ENCODE data around the gene ZNF362. TPM values are rescaled to one million over a fixed set of nuclear protein-coding genes. Genes with fewer than 3 reads are reported as not detected.

Gene ZNF362
- polyA plus RNA-seq, 1 experiment = 9.0 TPM

GRCh38 chr1:33299461-33300155 lies 43.3 kb downstream of the ZNF362 start:
- no peak overlapping the region for H3K4me3 ChIP-seq (ENCODE audit: low read depth, low read length)
- no peak for DNase-seq (ENCODE audit: low read depth, low spot score)
- ChIA-PET CTCF (interaction anchor here (10.7 kb wide), 1 partner anchor 170 kb away, joined by 212 read pairs; the partner anchor contains the start of gene ZSCAN20), POLR2A (interaction anchor here (0.5 to 0.7 kb wide), 2 partner anchors 22 to 651 kb away, joined by 7 to 10 read pairs; no protein-coding TSS in a partner anchor)
- no peak overlapping the region for H3K27ac ChIP-seq (ENCODE audit: low read depth, low read length)
- H3K9me3 ChIP-seq (ENCODE audit: control insufficient read depth, insufficient read depth, low read length) = no peaks in the 10 kb centered on the region
- no peaks in the 10 kb centered on the region for H3K27me3 ChIP-seq (ENCODE audit: control insufficient read depth, insufficient read depth, low read length)
- TF ChIP-seq CTCF (IDR thresholded peaks at IDR 0.05; ENCODE audit: low read depth, low read length) = no peak

DNA sequence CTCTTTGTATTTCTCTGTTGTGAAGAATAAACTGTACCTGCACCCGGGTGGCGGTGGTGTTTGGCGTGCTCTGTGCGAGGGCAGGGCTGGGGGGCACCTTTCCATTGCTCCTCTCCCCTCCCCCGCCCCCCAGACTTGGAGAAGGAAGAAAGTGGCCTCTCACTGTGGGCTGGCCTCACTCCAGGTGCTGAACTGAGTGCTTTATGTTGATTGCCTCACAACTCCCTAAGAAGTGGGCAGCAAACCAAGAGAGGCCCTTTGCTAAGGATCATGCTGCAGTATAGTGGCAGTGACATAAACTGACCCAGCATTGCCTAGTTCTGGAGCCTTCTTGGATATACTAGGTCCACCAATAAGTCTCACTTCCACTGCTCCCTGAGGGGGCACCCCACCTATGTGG lies 44.4 kb downstream of the ZNF362 start:
- H3K27me3 ChIP-seq (ENCODE audit: control insufficient read depth, insufficient read depth, low read length) = no peaks in the 10 kb centered on the region
- TF ChIP-seq CTCF (IDR thresholded peaks at IDR 0.05; ENCODE audit: low read depth, low read length) = no peak
- H3K4me3 ChIP-seq (ENCODE audit: low read depth, low read length) = no peak overlapping the region
- no peaks in the 10 kb centered on the region for H3K9me3 ChIP-seq (ENCODE audit: control insufficient read depth, insufficient read depth, low read length)
- CTCF ChIA-PET = interaction anchor here (0.6 to 10.7 kb wide), 3 partner anchors 8 to 169 kb away, joined by 3 to 212 read pairs (median 4); partner anchors contain the start of gene ZSCAN20
- peak; percentile 56 for DNase-seq (ENCODE audit: low read depth, low spot score)
- POLR2A ChIA-PET = no interaction called here
- no peak overlapping the region for H3K27ac ChIP-seq (ENCODE audit: low read depth, low read length)

- Histone ChIP-seq H3K9me3 (ENCODE audit: control insufficient read depth, insufficient read depth, low read length) (no peaks in the 10 kb centered on the region), H3K27ac (ENCODE audit: low read depth, low read length) (no peak overlapping the region), H3K4me3 (ENCODE audit: low read depth, low read length) (no peak overlapping the region), H3K27me3 (ENCODE audit: control insufficient read depth, insufficient read depth, low read length) (no peaks in the 10 kb centered on the region)
- DNase-seq (ENCODE audit: low read depth, low spot score) = no peak
- ChIA-PET CTCF (interaction anchor here (1.6 to 10.7 kb wide), 2 partner anchors 168 to 174 kb away, joined by 3 to 212 read pairs; partner anchors contain the start of gene ZSCAN20), POLR2A (no interaction called here)
- TF ChIP-seq CTCF (IDR thresholded peaks at IDR 0.05; ENCODE audit: low read depth, low read length) = no peak
These were observed 45.1 kb downstream of the ZNF362 start for GRCh38 chr1:33301273-33301984.

DNA sequence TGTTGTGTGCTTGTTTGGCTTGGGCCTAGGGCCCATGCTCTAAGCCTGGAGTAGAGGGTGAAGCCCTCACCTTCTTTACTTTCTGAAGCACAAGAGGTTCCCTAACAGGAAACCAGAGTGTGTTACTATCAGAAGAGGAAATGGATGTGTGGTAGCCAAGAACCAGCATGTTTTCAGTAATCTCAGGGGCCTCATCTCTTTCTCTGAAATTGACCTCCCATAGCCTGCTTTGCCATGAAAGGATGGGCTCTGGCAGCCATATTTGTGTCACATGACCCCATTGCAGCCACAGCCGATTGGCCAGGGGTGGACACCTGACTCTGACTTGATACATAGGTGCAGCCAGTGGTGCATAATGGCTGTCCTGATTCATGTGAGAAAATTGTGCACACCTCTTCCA lies 46.0 kb downstream of the ZNF362 start:
- ChIA-PET CTCF (interaction anchor here (1.6 to 10.7 kb wide), 2 partner anchors 167 to 175 kb away, joined by 3 to 212 read pairs; partner anchors contain the start of gene ZSCAN20), POLR2A (no interaction called here)
- no peak for DNase-seq (ENCODE audit: low read depth, low spot score)
- no peak for TF ChIP-seq CTCF (IDR thresholded peaks at IDR 0.05; ENCODE audit: low read depth, low read length)
- H3K4me3 ChIP-seq (ENCODE audit: low read depth, low read length) = no peak overlapping the region
- peaks cover 2% of the 10 kb centered on the region; the same call in 1 of the 2 replicates for H3K9me3 ChIP-seq (ENCODE audit: control insufficient read depth, insufficient read depth, low read length)
- H3K27me3 ChIP-seq (ENCODE audit: control insufficient read depth, insufficient read depth, low read length) = no peaks in the 10 kb centered on the region
- H3K27ac ChIP-seq (ENCODE audit: low read depth, low read length) = no peak overlapping the region

DNA sequence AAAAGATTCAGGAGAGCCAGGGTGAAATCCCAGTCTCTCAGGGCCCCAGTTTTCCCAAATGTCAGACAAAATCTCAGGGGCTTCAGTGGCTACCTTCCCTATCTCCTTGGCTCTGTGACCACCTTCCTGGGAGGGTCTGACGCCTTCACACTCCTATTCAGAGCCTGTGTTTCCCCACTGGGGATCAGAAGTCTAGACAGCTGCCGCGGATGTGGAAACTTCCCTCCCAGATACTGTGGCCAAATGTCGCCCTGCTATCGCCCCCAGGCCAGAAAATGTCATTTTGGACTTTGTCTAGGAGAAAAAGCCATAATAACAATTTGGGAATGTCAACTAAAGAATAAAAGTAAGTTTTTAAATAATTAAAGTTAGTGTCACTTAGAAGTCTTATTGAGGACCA lies 48.7 kb downstream of the ZNF362 start:
- no peak overlapping the region for H3K4me3 ChIP-seq (ENCODE audit: low read depth, low read length)
- no peak for TF ChIP-seq CTCF (IDR thresholded peaks at IDR 0.05; ENCODE audit: low read depth, low read length)

More for the DNA sequence above, 48.7 kb downstream of the ZNF362 start:
- POLR2A ChIA-PET = no interaction called here
- DNase-seq (ENCODE audit: low read depth, low spot score) = no peak
- Histone ChIP-seq H3K27me3 (ENCODE audit: control insufficient read depth, insufficient read depth, low read length) (no peaks in the 10 kb centered on the region), H3K9me3 (ENCODE audit: control insufficient read depth, insufficient read depth, low read length) (peaks cover 8% of the 10 kb centered on the region; the same call in 1 of the 2 replicates), H3K27ac (ENCODE audit: low read depth, low read length) (no peak overlapping the region)
- CTCF ChIA-PET = interaction anchor here (1.4 to 3.4 kb wide), 3 partner anchors 9 to 151 kb away, joined by 3 to 27 read pairs (median 4); no protein-coding TSS in a partner anchor
